Measurements from ENCODE around the gene MPHOSPH9. TPM values are rescaled to one million over a fixed set of nuclear protein-coding genes. Genes with fewer than 3 reads are reported as not detected.

Gene MPHOSPH9
- total RNA-seq, 1 experiment from 2014 or later, result 60.5 TPM

GRCh38 chr12:123238961-123239360 lies 6.0 kb upstream of the MPHOSPH9 start:
- H3K27ac Mint-ChIP-seq, result 0 out of 7 replicates have a peak overlapping the region, but pooled peaks of 1 of the 3 experiments have one; percentile 49
- Histone ChIP-seq H3K56ac (ENCODE audit: insufficient read length, low read depth, low read length) (no peak overlapping the region), H3K9ac (ENCODE audit: extremely low read depth, insufficient read length, low read length) (no peak overlapping the region), H2BK12ac (ENCODE audit: insufficient read length, low read depth, low read length) (no peak overlapping the region), H2BK120ac (ENCODE audit: low read depth, low read length, poor library complexity, severe bottlenecking) (no peak overlapping the region), H4K8ac (replicated peaks; ENCODE audit: insufficient read length, low read depth, low read length) (no peak overlapping the region), H3K14ac (ENCODE audit: insufficient read depth, low read length) (no peak overlapping the region), H3K4ac (ENCODE audit: low read depth, low read length) (no peak overlapping the region), H3K18ac (ENCODE audit: insufficient read length, low read depth, low read length) (no peak overlapping the region), H2BK20ac (ENCODE audit: low read depth, low read length, poor library complexity, severe bottlenecking) (no peak overlapping the region), H3K79me1 (ENCODE audit: insufficient read depth, low read depth, low read length, poor library complexity, severe bottlenecking) (peaks cover 3% of the 10 kb centered on the region), H4K91ac (ENCODE audit: insufficient read length, low read depth, low read length) (no peak overlapping the region), H3K4me2 (ENCODE audit: insufficient read depth, insufficient read length, low read length) (no peak overlapping the region), H3K9me3 (ENCODE audit: control insufficient read depth, low read depth, low read length) (no peaks in the 10 kb centered on the region), H3K23ac (ENCODE audit: insufficient read length, low read depth, low read length) (no peak overlapping the region), H4K20me1 (ENCODE audit: control insufficient read depth, insufficient read depth, insufficient read length) (peaks cover 3% of the 10 kb centered on the region), H3K27ac (ENCODE audit: insufficient read length, low read depth, low read length) (no peak overlapping the region), H2BK15ac (ENCODE audit: low read depth, low read length) (no peak overlapping the region), H2BK5ac (ENCODE audit: insufficient read length, low read length) (no peak overlapping the region), H2AK5ac (ENCODE audit: insufficient read length, low read length) (no peak overlapping the region), H3K27me3 (ENCODE audit: insufficient read depth, low read length) (no peaks in the 10 kb centered on the region), H3K23me2 (ENCODE audit: insufficient read length, low read depth, low read length, poor library complexity, severe bottlenecking) (no peaks in the 10 kb centered on the region), H4K5ac (ENCODE audit: insufficient read length, low read depth, low read length) (no peak overlapping the region), H2AFZ (ENCODE audit: low read length) (no peak overlapping the region), H3K4me1 (ENCODE audit: insufficient read depth, low read length) (no peaks in the 10 kb centered on the region), H3T11ph (ENCODE audit: low read length) (no peak overlapping the region), H3K79me2 (ENCODE audit: insufficient read depth, low read length) (peaks cover 2% of the 10 kb centered on the region; the same call in 1 of the 2 replicates)
- no peaks in the 10 kb centered on the region for H3K9me3 Mint-ChIP-seq
- peaks cover 15 to 50% (median 41%) of the 10 kb centered on the region in 3 experiments; a peak in 6 of 7 replicates for H3K36me3 Mint-ChIP-seq (ENCODE audit: insufficient read depth in 1 of 3, low read depth in 3 of 3)
- H3K27me3 Mint-ChIP-seq (ENCODE audit: low read depth), result no peaks in the 10 kb centered on the region
- no peak overlapping the region for H3K4me3 Mint-ChIP-seq
- peaks cover 7 to 14% of the 10 kb centered on the region in 2 experiments; a peak in 3 of 4 replicates for H3K4me1 Mint-ChIP-seq
- no CpG with 5 or more reads among the region's 6 CpGs for WGBS (ENCODE audit: extremely low coverage, insufficient read length, low lambda C conversion rate)
- TF ChIP-seq CTCF (conservative IDR thresholded peaks at IDR 0.05), result no peak
- DNase-seq, result no peak
